ENCODE results near the gene ARID5B.

ARID5B gene

GRCh38 chr10:61951144-61951483, 49.6 kb downstream of the ARID5B start:
- TF ChIP-seq GATA3 (IDR thresholded peaks at IDR 0.05; ENCODE audit: low read depth, low read length) (no peak), GATA2 (IDR thresholded peaks at IDR 0.05; ENCODE audit: low read depth, low read length) (no peak)

GRCh38 chr10:61952028-61952674, 50.7 kb downstream of the ARID5B start:
- TF ChIP-seq GATA3 (IDR thresholded peaks at IDR 0.05; ENCODE audit: low read depth, low read length), result no peak
- no peak for TF ChIP-seq GATA2 (IDR thresholded peaks at IDR 0.05; ENCODE audit: low read depth, low read length)

- TF ChIP-seq GATA3 (IDR thresholded peaks at IDR 0.05; ENCODE audit: low read depth, low read length) (no peak), GATA2 (IDR thresholded peaks at IDR 0.05; ENCODE audit: low read depth, low read length) (no peak)
Observed at GRCh38 chr10:61953183-61953582, 51.7 kb downstream of the ARID5B start.

- TF ChIP-seq GATA2 (IDR thresholded peaks at IDR 0.05; ENCODE audit: low read depth, low read length) (no peak), GATA3 (IDR thresholded peaks at IDR 0.05; ENCODE audit: low read depth, low read length) (no peak)
Observed at GRCh38 chr10:61957806-61958205, 56.3 kb downstream of the ARID5B start.

- TF ChIP-seq GATA3 (IDR thresholded peaks at IDR 0.05; ENCODE audit: low read depth, low read length) (no peak), GATA2 (IDR thresholded peaks at IDR 0.05; ENCODE audit: low read depth, low read length) (no peak)
Observed at GRCh38 chr10:61958311-61958710, 56.8 kb downstream of the ARID5B start.

GRCh38 chr10:61958805-61959204, 57.3 kb downstream of the ARID5B start:
- TF ChIP-seq GATA2 (IDR thresholded peaks at IDR 0.05; ENCODE audit: low read depth, low read length), result no peak
- TF ChIP-seq GATA3 (IDR thresholded peaks at IDR 0.05; ENCODE audit: low read depth, low read length), result no peak

- TF ChIP-seq GATA2 (IDR thresholded peaks at IDR 0.05; ENCODE audit: low read depth, low read length), result no peak
- TF ChIP-seq GATA3 (IDR thresholded peaks at IDR 0.05; ENCODE audit: low read depth, low read length), result no peak
Observed at GRCh38 chr10:61959814-61960213, 58.3 kb downstream of the ARID5B start.

GRCh38 chr10:61960396-61961120, 59.1 kb downstream of the ARID5B start:
- TF ChIP-seq GATA2 (IDR thresholded peaks at IDR 0.05; ENCODE audit: low read depth, low read length) (no peak), GATA3 (IDR thresholded peaks at IDR 0.05; ENCODE audit: low read depth, low read length) (no peak)

GRCh38 chr10:61961278-61961677, 59.8 kb downstream of the ARID5B start:
- no peak for TF ChIP-seq GATA3 (IDR thresholded peaks at IDR 0.05; ENCODE audit: low read depth, low read length)
- TF ChIP-seq GATA2 (IDR thresholded peaks at IDR 0.05; ENCODE audit: low read depth, low read length), result no peak

- TF ChIP-seq GATA3 (IDR thresholded peaks at IDR 0.05; ENCODE audit: low read depth, low read length) (no peak), GATA2 (IDR thresholded peaks at IDR 0.05; ENCODE audit: low read depth, low read length) (no peak)
Observed at GRCh38 chr10:61962971-61963370, 61.5 kb downstream of the ARID5B start.

GRCh38 chr10:61963669-61964058, 62.2 kb downstream of the ARID5B start:
- TF ChIP-seq GATA3 (IDR thresholded peaks at IDR 0.05; ENCODE audit: low read depth, low read length) (no peak), GATA2 (IDR thresholded peaks at IDR 0.05; ENCODE audit: low read depth, low read length) (no peak)

- TF ChIP-seq GATA2 (IDR thresholded peaks at IDR 0.05; ENCODE audit: low read depth, low read length) (no peak), GATA3 (IDR thresholded peaks at IDR 0.05; ENCODE audit: low read depth, low read length) (no peak)
Observed at GRCh38 chr10:61964059-61964709, 62.7 kb downstream of the ARID5B start.

- TF ChIP-seq GATA2 (IDR thresholded peaks at IDR 0.05; ENCODE audit: low read depth, low read length) (no peak), GATA3 (IDR thresholded peaks at IDR 0.05; ENCODE audit: low read depth, low read length) (no peak)
Observed at GRCh38 chr10:61964949-61965702, 63.6 kb downstream of the ARID5B start.

GRCh38 chr10:61965703-61966395, 64.3 kb downstream of the ARID5B start:
- TF ChIP-seq GATA3 (IDR thresholded peaks at IDR 0.05; ENCODE audit: low read depth, low read length), result no peak
